GM19099 (cell line): ENCODE measurements around the gene RAC3.

Experiments
- POLR2A ChIP-seq: IDR thresholded peaks from 3 replicates; pipeline ENCODE4 v1.6.1; 2011; ENCODE audit warnings: low read depth; ENCODE audit not compliant: insufficient read length; ENCODE audit errors: extremely low read depth

RAC3 gene

GRCh38 chr17:82031303-82031884 lies at the start of gene RAC3:
Gene RAC3 (plus strand): TSS chr17:82031678. CDS start chr17:82031762, 84 bp downstream.
- no peak for TF ChIP-seq POLR2A

GRCh38 chr17:81983011-81983638 lies 48.4 kb upstream of the RAC3 start:
- no peak for TF ChIP-seq POLR2A

- no peak for TF ChIP-seq POLR2A
Observed at GRCh38 chr17:81983639-81984373, 47.7 kb upstream of the RAC3 start.

- no peak for TF ChIP-seq POLR2A
Observed at GRCh38 chr17:81984773-81985410, 46.6 kb upstream of the RAC3 start.

GRCh38 chr17:81986606-81987005 lies 44.9 kb upstream of the RAC3 start:
- no peak for TF ChIP-seq POLR2A

- TF ChIP-seq POLR2A, result no peak
Observed at GRCh38 chr17:81987161-81987770, 44.2 kb upstream of the RAC3 start.

- TF ChIP-seq POLR2A, result no peak
Observed at GRCh38 chr17:81990836-81991683, 40.4 kb upstream of the RAC3 start.

- no peak for TF ChIP-seq POLR2A
Observed at GRCh38 chr17:81991684-81992305, 39.7 kb upstream of the RAC3 start.

- no peak for TF ChIP-seq POLR2A
Observed at GRCh38 chr17:81992306-81993102, 39.0 kb upstream of the RAC3 start.

GRCh38 chr17:81993729-81994592 lies 37.5 kb upstream of the RAC3 start:
- TF ChIP-seq POLR2A, result no peak

GRCh38 chr17:81994593-81995462 lies 36.6 kb upstream of the RAC3 start:
- TF ChIP-seq POLR2A, result no peak
